ENCODE data around the gene SLC7A9.
"Not testable (repeated sequence)": the region's sequence is repeated elsewhere in the genome, so short reads cannot be mapped to it uniquely, and the experiment has no call there.

SLC7A9 gene

DNA sequence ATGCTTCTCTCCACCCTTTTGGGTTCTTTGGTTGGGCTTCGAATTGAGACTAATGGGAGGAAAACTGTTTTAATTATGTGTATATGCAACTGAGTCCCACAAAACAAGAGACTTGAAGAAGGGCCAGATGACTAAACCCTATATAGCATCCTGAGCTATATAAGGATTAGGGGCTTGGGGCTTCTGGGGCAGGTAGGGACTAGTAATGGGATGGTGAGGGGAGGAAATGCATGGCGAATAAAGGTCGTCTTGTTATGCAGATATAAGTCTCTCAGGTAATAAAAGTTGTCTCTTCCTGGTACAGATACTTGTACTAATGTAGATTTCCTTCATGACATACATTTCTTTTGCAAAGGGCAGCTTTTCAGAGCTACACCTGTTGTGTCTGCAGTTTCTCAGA, 2.8 kb upstream of the SLC7A9 start:
- Histone ChIP-seq H3K9me3 (no peaks in the 10 kb centered on the region), H3K36me3 (no peaks in the 10 kb centered on the region), H3K27ac (no peak overlapping the region), H3K4me1 (ENCODE audit: control insufficient read depth in 1 of 2, insufficient read depth in 1 of 2, low read depth in 1 of 2, low read length in 1 of 2) (no peaks in the 10 kb centered on the region), H3K4me3 (ENCODE audit: low read depth in 1 of 2, low read length in 1 of 2) (no peak overlapping the region), H3K27me3 (no peaks in the 10 kb centered on the region)
- TF ChIP-seq, protein P1, sequence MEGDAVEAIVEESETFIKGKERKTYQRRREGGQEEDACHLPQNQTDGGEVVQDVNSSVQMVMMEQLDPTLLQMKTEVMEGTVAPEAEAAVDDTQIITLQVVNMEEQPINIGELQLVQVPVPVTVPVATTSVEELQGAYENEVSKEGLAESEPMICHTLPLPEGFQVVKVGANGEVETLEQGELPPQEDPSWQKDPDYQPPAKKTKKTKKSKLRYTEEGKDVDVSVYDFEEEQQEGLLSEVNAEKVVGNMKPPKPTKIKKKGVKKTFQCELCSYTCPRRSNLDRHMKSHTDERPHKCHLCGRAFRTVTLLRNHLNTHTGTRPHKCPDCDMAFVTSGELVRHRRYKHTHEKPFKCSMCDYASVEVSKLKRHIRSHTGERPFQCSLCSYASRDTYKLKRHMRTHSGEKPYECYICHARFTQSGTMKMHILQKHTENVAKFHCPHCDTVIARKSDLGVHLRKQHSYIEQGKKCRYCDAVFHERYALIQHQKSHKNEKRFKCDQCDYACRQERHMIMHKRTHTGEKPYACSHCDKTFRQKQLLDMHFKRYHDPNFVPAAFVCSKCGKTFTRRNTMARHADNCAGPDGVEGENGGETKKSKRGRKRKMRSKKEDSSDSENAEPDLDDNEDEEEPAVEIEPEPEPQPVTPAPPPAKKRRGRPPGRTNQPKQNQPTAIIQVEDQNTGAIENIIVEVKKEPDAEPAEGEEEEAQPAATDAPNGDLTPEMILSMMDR (IDR thresholded peaks at IDR 0.05) = no peak

- Histone ChIP-seq H3K36me3 (no peaks in the 10 kb centered on the region), H3K27me3 (no peaks in the 10 kb centered on the region), H3K27ac (no peak overlapping the region), H3K4me1 (ENCODE audit: control insufficient read depth in 1 of 2, insufficient read depth in 1 of 2, low read depth in 1 of 2, low read length in 1 of 2) (no peaks in the 10 kb centered on the region), H3K9me3 (no peaks in the 10 kb centered on the region), H3K4me3 (ENCODE audit: low read depth in 1 of 2, low read length in 1 of 2) (no peak overlapping the region)
- TF ChIP-seq, protein P1 (IDR thresholded peaks at IDR 0.05) = no peak
These were observed 1.4 kb upstream of the SLC7A9 start for GRCh38 chr19:32870981-32871451.

- Histone ChIP-seq H3K9me3 (no peaks in the 10 kb centered on the region), H3K27me3 (no peaks in the 10 kb centered on the region), H3K4me1 (ENCODE audit: control insufficient read depth in 1 of 2, insufficient read depth in 1 of 2, low read depth in 1 of 2, low read length in 1 of 2) (no peaks in the 10 kb centered on the region), H3K36me3 (no peaks in the 10 kb centered on the region), H3K4me3 (ENCODE audit: low read depth in 1 of 2, low read length in 1 of 2) (no peak overlapping the region), H3K27ac (no peak overlapping the region)
- TF ChIP-seq, protein P1 (IDR thresholded peaks at IDR 0.05) = no peak
These were observed 503 bp upstream of the SLC7A9 start for GRCh38 chr19:32869966-32870573.

- no peak overlapping the region for H3K27ac ChIP-seq
- H3K4me1 ChIP-seq (ENCODE audit: control insufficient read depth in 1 of 2, insufficient read depth in 1 of 2, low read depth in 1 of 2, low read length in 1 of 2) = no peaks in the 10 kb centered on the region
- TF ChIP-seq, protein P1 (IDR thresholded peaks at IDR 0.05) = no peak
- H3K4me3 ChIP-seq (ENCODE audit: low read depth in 1 of 2, low read length in 1 of 2) = no peak overlapping the region
- no peaks in the 10 kb centered on the region for H3K36me3 ChIP-seq
- H3K27me3 ChIP-seq = no peaks in the 10 kb centered on the region
- no peaks in the 10 kb centered on the region for H3K9me3 ChIP-seq
These were observed 1.2 kb downstream of the SLC7A9 start for GRCh38 chr19:32868206-32868950.

- not testable (repeated sequence) for H3K4me3 ChIP-seq (ENCODE audit: low read depth in 1 of 2, low read length in 1 of 2); H3K27ac ChIP-seq; H3K9me3 ChIP-seq; H3K4me1 ChIP-seq (ENCODE audit: control insufficient read depth in 1 of 2, insufficient read depth in 1 of 2, low read depth in 1 of 2, low read length in 1 of 2); H3K27me3 ChIP-seq; H3K36me3 ChIP-seq
These were observed 2.1 kb downstream of the SLC7A9 start for GRCh38 chr19:32867436-32867835.

DNA sequence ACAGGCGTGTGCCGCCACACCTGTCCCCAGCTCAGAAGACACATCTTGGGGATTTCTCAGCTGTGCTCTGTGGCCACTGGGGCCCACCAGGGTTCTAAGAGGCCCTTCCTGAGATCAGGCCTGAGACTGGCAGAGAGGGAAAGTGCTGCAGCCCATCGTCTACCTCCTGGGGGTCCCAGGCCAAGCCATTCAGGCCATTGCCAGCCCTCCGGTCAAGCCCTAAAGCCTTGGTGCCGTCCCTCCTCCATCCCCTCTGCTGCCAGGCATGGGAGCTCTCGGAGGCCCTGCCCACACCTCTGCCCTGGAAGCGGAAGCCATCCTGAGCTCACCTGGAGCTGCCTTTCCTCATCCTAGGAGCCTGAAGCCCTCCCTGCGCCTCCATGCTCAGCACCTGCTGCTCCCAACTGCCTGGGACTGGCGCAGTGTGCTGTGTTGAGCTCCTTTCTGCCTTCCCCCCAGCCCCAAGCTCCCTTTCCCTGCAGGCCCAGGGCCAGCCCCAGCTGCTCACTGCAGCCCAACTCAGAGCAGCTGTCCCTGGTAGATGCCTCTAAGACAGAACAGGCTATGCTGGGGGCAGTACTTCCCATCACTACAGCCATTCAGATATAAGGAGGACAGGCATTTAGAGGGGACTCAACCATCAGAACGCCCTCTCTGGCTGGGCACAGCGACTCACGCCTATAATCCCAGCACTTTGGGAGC, 2.9 kb downstream of the SLC7A9 start:
- no peaks in the 10 kb centered on the region for H3K36me3 ChIP-seq
- H3K27ac ChIP-seq = no peak overlapping the region
- H3K4me3 ChIP-seq (ENCODE audit: low read depth in 1 of 2, low read length in 1 of 2) = no peak overlapping the region
- H3K4me1 ChIP-seq (ENCODE audit: control insufficient read depth in 1 of 2, insufficient read depth in 1 of 2, low read depth in 1 of 2, low read length in 1 of 2) = no peaks in the 10 kb centered on the region
- TF ChIP-seq, protein P1 (IDR thresholded peaks at IDR 0.05) = no peak
- H3K27me3 ChIP-seq = no peaks in the 10 kb centered on the region
- no peaks in the 10 kb centered on the region for H3K9me3 ChIP-seq
